ENCODE results near the gene EYS.

Gene EYS

DNA sequence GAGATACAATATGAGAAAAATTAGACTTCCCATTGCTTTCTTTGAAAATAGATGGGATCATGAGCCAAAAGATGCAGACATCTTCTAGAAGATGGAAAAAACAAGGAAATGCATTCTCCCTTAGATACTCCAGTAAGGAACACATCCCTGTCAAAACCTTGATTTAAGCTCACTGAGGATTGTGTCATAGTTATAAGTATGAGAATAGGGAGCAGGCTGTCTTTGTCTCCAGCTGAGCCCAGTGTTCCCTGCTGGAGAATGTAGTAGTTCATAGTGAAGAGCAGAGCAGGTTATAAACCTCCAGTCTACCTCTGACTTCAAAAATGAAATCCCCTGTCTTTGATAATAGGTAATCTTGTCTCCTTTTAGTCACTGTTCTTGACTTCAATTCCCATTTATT lies 1481.5 kb downstream of the EYS start:
- TF ChIP-seq CTCF (conservative IDR thresholded peaks at IDR 0.05; ENCODE audit: low read length) = no peak
- TF ChIP-seq EZH2phosphoT487 (IDR thresholded peaks at IDR 0.05; ENCODE audit: borderline replicate concordance) = no peak
- Histone ChIP-seq H3K9ac (ENCODE audit: low read depth, low read length, poor library complexity, severe bottlenecking) (no peak overlapping the region), H3K79me2 (ENCODE audit: insufficient read depth, low read length) (no peaks in the 10 kb centered on the region), H2AFZ (ENCODE audit: low read length) (no peak overlapping the region), H3K9me2 (replicated peaks; ENCODE audit: low read depth, low read length) (no peaks in the 10 kb centered on the region; the same call in 1 of the 2 replicates), H3K27me3 (ENCODE audit: insufficient read depth, low read length, poor library complexity, severe bottlenecking) (no peaks in the 10 kb centered on the region), H3F3A (ENCODE audit: low read depth) (no peaks in the 10 kb centered on the region), H3K36me3 (ENCODE audit: insufficient read depth, low read length) (no peaks in the 10 kb centered on the region), H4K20me1 (ENCODE audit: insufficient read depth, low read length, poor library complexity, severe bottlenecking) (no peaks in the 10 kb centered on the region), H3K9me3 (ENCODE audit: insufficient read depth, low read depth, low read length) (no peaks in the 10 kb centered on the region), H3K4me1 (ENCODE audit: insufficient read depth, low read length, poor library complexity, severe bottlenecking) (no peaks in the 10 kb centered on the region), H3K4me3 (ENCODE audit: low read length, poor library complexity, severe bottlenecking) (no peak overlapping the region), H3K4me2 (ENCODE audit: low read depth, low read length, poor library complexity, severe bottlenecking) (no peak overlapping the region)

DNA sequence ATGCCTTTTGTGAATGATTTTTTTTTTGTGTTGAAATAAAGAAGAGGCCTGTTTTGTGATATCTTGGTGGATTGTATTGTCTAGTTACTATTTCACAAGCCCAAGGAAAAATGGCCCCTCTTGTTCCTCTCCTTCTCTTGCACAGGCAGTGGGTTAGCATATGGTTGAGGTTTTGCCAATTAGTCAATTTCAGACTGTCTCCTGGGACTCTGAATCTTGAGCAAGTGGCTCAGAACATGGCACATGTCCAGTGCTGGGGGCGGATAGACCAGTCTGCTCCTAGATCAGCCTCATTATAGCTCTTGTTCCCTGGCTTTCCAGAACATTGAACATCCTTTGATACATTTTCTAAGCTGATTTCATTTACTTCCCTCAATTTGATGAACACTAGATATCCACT lies 1482.2 kb downstream of the EYS start:
- Histone ChIP-seq H3F3A (ENCODE audit: low read depth) (no peaks in the 10 kb centered on the region), H3K9me3 (ENCODE audit: insufficient read depth, low read depth, low read length) (no peaks in the 10 kb centered on the region), H4K20me1 (ENCODE audit: insufficient read depth, low read length, poor library complexity, severe bottlenecking) (no peaks in the 10 kb centered on the region), H2AFZ (ENCODE audit: low read length) (no peak overlapping the region), H3K4me2 (ENCODE audit: low read depth, low read length, poor library complexity, severe bottlenecking) (no peak overlapping the region), H3K9ac (ENCODE audit: low read depth, low read length, poor library complexity, severe bottlenecking) (no peak overlapping the region), H3K79me2 (ENCODE audit: insufficient read depth, low read length) (no peaks in the 10 kb centered on the region), H3K4me1 (ENCODE audit: insufficient read depth, low read length, poor library complexity, severe bottlenecking) (no peaks in the 10 kb centered on the region), H3K27me3 (ENCODE audit: insufficient read depth, low read length, poor library complexity, severe bottlenecking) (no peaks in the 10 kb centered on the region), H3K9me2 (replicated peaks; ENCODE audit: low read depth, low read length) (no peaks in the 10 kb centered on the region; the same call in 1 of the 2 replicates), H3K4me3 (ENCODE audit: low read length, poor library complexity, severe bottlenecking) (no peak overlapping the region), H3K36me3 (ENCODE audit: insufficient read depth, low read length) (no peaks in the 10 kb centered on the region)
- TF ChIP-seq EZH2phosphoT487 (IDR thresholded peaks at IDR 0.05; ENCODE audit: borderline replicate concordance) (no peak), CTCF (conservative IDR thresholded peaks at IDR 0.05; ENCODE audit: low read length) (no peak)

GRCh38 chr6:64221776-64222175 lies 1485.2 kb downstream of the EYS start:
- H3K9me2 ChIP-seq (replicated peaks; ENCODE audit: low read depth, low read length) = no peaks in the 10 kb centered on the region
- H3F3A ChIP-seq (ENCODE audit: low read depth) = no peaks in the 10 kb centered on the region
- H3K36me3 ChIP-seq (ENCODE audit: insufficient read depth, low read length) = no peaks in the 10 kb centered on the region
- no peaks in the 10 kb centered on the region for H3K4me1 ChIP-seq (ENCODE audit: insufficient read depth, low read length, poor library complexity, severe bottlenecking)
- H3K79me2 ChIP-seq (ENCODE audit: insufficient read depth, low read length) = no peaks in the 10 kb centered on the region
- H3K27me3 ChIP-seq (ENCODE audit: insufficient read depth, low read length, poor library complexity, severe bottlenecking) = no peaks in the 10 kb centered on the region
- H3K9me3 ChIP-seq (ENCODE audit: insufficient read depth, low read depth, low read length) = no peaks in the 10 kb centered on the region
- TF ChIP-seq CTCF (conservative IDR thresholded peaks at IDR 0.05; ENCODE audit: low read length) (no peak), EZH2phosphoT487 (IDR thresholded peaks at IDR 0.05; ENCODE audit: borderline replicate concordance) (no peak)
- no peak overlapping the region for H3K9ac ChIP-seq (ENCODE audit: low read depth, low read length, poor library complexity, severe bottlenecking)
- no peak overlapping the region for H3K4me2 ChIP-seq (ENCODE audit: low read depth, low read length, poor library complexity, severe bottlenecking)
- no peak overlapping the region for H2AFZ ChIP-seq (ENCODE audit: low read length)
- no peaks in the 10 kb centered on the region for H4K20me1 ChIP-seq (ENCODE audit: insufficient read depth, low read length, poor library complexity, severe bottlenecking)
- H3K4me3 ChIP-seq (ENCODE audit: low read length, poor library complexity, severe bottlenecking) = no peak overlapping the region

Measured in Loucy (cell line).